Left renal pelvis (tissue), 4 donors: ENCODE measurements around the gene RYR3. TPM values are rescaled to one million over a fixed set of nuclear protein-coding genes. Genes with fewer than 3 reads are reported as not detected.
A peak's percentile ranks its signal among the peaks of the same experiment; 100 is the strongest.

Experiments used
- DNase-seq, 4 donors: peaks; one replicate each; pipeline ENCODE4 v3.0.0-alpha.2; 2013; ENCODE audit warnings: low read depth in 4 of 4, low spot score in 3 of 4
- polyA plus RNA-seq, 4 donors: library from polyadenylated mRNA; unstranded; fragments of 120-200 nt; gene quantifications; one replicate each; pipeline ENCODE4 v1.2.1, GENCODE V29; 2013; ENCODE audit not compliant: insufficient read length in 4 of 4

The RYR3 gene
- polyA plus RNA-seq: 10 to 100 TPM in 1 of 4 donors, 1 to 10 TPM in 3; 4.0 to 13.9 (median 5.2) TPM

GRCh38 chr15:33310481-33311311 is at the start of gene RYR3:
Gene RYR3, plus strand, starts transcription at chr15:33310967. Its CDS starts 79 bp downstream, at chr15:33311046.
- peak in 3 of 4 donors; percentile 12 to 37 (median 24) for DNase-seq

- DNase-seq: no peak
Measured at GRCh38 chr15:33262306-33262705, 48.5 kb upstream of the RYR3 start.

GRCh38 chr15:33277689-33278088 is 33.1 kb upstream of the RYR3 start:
- DNase-seq: no peak

GRCh38 chr15:33278816-33279612 is 31.8 kb upstream of the RYR3 start:
- DNase-seq: no peak

GRCh38 chr15:33279613-33280205 is 31.1 kb upstream of the RYR3 start:
- no peak for DNase-seq

- no peak for DNase-seq
Measured at GRCh38 chr15:33282226-33283020, 28.3 kb upstream of the RYR3 start.

GRCh38 chr15:33283576-33283975 is 27.2 kb upstream of the RYR3 start:
- DNase-seq: no peak

GRCh38 chr15:33284336-33284735 is 26.4 kb upstream of the RYR3 start:
- DNase-seq: no peak

GRCh38 chr15:33292717-33293307 is 18.0 kb upstream of the RYR3 start:
- peak in 3 of 4 donors; percentile 16 to 42 (median 31) for DNase-seq

GRCh38 chr15:33293713-33294334 is 16.9 kb upstream of the RYR3 start:
- DNase-seq: no peak

- no peak for DNase-seq
Measured at GRCh38 chr15:33296050-33296449, 14.7 kb upstream of the RYR3 start.

- DNase-seq: no peak
Measured at GRCh38 chr15:33296856-33297255, 13.9 kb upstream of the RYR3 start.

GRCh38 chr15:33298631-33299030 is 12.1 kb upstream of the RYR3 start:
- DNase-seq: no peak

- no peak for DNase-seq
Measured at GRCh38 chr15:33304924-33305323, 5.8 kb upstream of the RYR3 start.

- DNase-seq: peak in 1 of 4 donors; percentile 20
Measured at GRCh38 chr15:33309602-33310276, 1.0 kb upstream of the RYR3 start.

- DNase-seq: peak in 1 of 4 donors; percentile 8
Measured at GRCh38 chr15:33311312-33311971, 675 bp downstream of the RYR3 start.

- no peak for DNase-seq
Measured at GRCh38 chr15:33313491-33313890, 2.7 kb downstream of the RYR3 start.

- no peak for DNase-seq
Measured at GRCh38 chr15:33314069-33314468, 3.3 kb downstream of the RYR3 start.
